Fibroblast of pulmonary artery (primary cell): Measurements from ENCODE around the gene PSMD7.

Experiments used
- DNase-seq: peaks from one replicate; pipeline ENCODE4 v3.0.0-alpha.2; 2010; ENCODE audit warnings: low read depth
- H3K4me3 ChIP-seq: replicated peaks from 2 replicates; pipeline ENCODE4 v1.5.1; 2011; ENCODE audit warnings: low read depth, mild to moderate bottlenecking, control low read depth, low read length, moderate library complexity
- CTCF ChIP-seq: IDR thresholded peaks from 2 replicates; pipeline ENCODE4 v1.5.1; 2011; ENCODE audit warnings: mild to moderate bottlenecking, control low read depth, low read length, inconsistent platforms; ENCODE audit errors: missing control alignments

PSMD7 gene

GRCh38 chr16:74296432-74297144, at the start of gene PSMD7:
Gene PSMD7 (plus strand): TSS chr16:74296814. CDS start chr16:74296915, 101 bp downstream.
- DNase-seq = peak; percentile 89
- peak within 1 kb of the TSS; percentile 98 for H3K4me3 ChIP-seq
- TF ChIP-seq CTCF = no peak

GRCh38 chr16:74249254-74249653, 47.4 kb upstream of the PSMD7 start:
- H3K4me3 ChIP-seq = no peak overlapping the region
- no peak for DNase-seq
- no peak for TF ChIP-seq CTCF

GRCh38 chr16:74249846-74250245, 46.8 kb upstream of the PSMD7 start:
- no peak for TF ChIP-seq CTCF
- DNase-seq = no peak
- H3K4me3 ChIP-seq = no peak overlapping the region

GRCh38 chr16:74252329-74252728, 44.3 kb upstream of the PSMD7 start:
- DNase-seq = peak; percentile 4
- H3K4me3 ChIP-seq = no peak overlapping the region
- TF ChIP-seq CTCF = no peak

- no peak overlapping the region for H3K4me3 ChIP-seq
- TF ChIP-seq CTCF = no peak
- DNase-seq = no peak
Observed at GRCh38 chr16:74253161-74253938, 43.3 kb upstream of the PSMD7 start.

GRCh38 chr16:74257061-74257460, 39.6 kb upstream of the PSMD7 start:
- no peak overlapping the region for H3K4me3 ChIP-seq
- TF ChIP-seq CTCF = no peak
- no peak for DNase-seq
